Liver (tissue), 3 donors: Measurements from ENCODE around the gene FILIP1L.

Source experiments
- CTCF ChIP-seq: fragments of 150-350 bp; IDR thresholded peaks from 2 replicates; pipeline ENCODE4 v1.5.1; 2017; ENCODE audit warnings: improper control_type of control experiment, low read depth, low read length; ENCODE audit not compliant: missing input control
- EGR1 ChIP-seq, 2 donors: IDR thresholded peaks; 2 replicates each; pipeline ENCODE4 v1.6.1; 2016 to 2018; ENCODE audit warnings: antibody characterized with exemption in 2 of 2, low read depth in 2 of 2
- REST ChIP-seq: IDR thresholded peaks from 2 replicates; pipeline ENCODE4 v1.6.1; 2016; ENCODE audit warnings: antibody characterized with exemption, mild to moderate bottlenecking
- donor health status: healthy.
- donor health status: healthy.

- TF ChIP-seq CTCF (no peak), EGR1 (IDR thresholded peaks at IDR 0.05; ENCODE audit: low read depth in 2 of 2) (no peak), REST (no peak)
These were observed 164.2 kb downstream of the FILIP1L start for GRCh38 chr3:99949956-99950670.
